Uterus (tissue), 2 donors: ENCODE results near the gene SPATA45.

Experiments used
- CTCF ChIP-seq, 4 experiments: fragments of 200-600 bp in 2 of 4; fragments of 450-650 bp in 2 of 4; sonication (generic) in 2 of 4; IDR thresholded peaks; one replicate each; pipeline ENCODE4 v1.5.1; 2016 to 2019; ENCODE audit warnings: antibody characterized with exemption in 4 of 4, mild to moderate bottlenecking in 2 of 4, moderate library complexity in 1 of 4
- POLR2A ChIP-seq, 2 donors: fragments of 450-650 bp; IDR thresholded peaks; one replicate each; pipeline ENCODE4 v1.6.1; 2016; ENCODE audit warnings: antibody characterized with exemption in 2 of 2, mild to moderate bottlenecking in 1 of 2, moderate library complexity in 1 of 2

- TF ChIP-seq CTCF (IDR thresholded peaks at IDR 0.05) (no peak), POLR2A (IDR thresholded peaks at IDR 0.05) (no peak)
Observed at GRCh38 chr1:212827171-212827776, 20.2 kb downstream of the SPATA45 start.
